T-helper 17 cell (primary cell): ENCODE results near the gene FCHSD1. TPM values are rescaled to one million over a fixed set of nuclear protein-coding genes. Genes with fewer than 3 reads are reported as not detected.

ENCODE experiments used
- ATAC-seq: fragments of 150-1000 bp; cut with Tn5 transposase; 2 replicates; pipeline ENCODE4 v1.10.0; 2021; ENCODE audit warnings: mild to moderate bottlenecking, moderate library complexity
- DNase-seq, 3 donors: peaks; one replicate each; pipeline versions ENCODE4 v3.0.0 to v3.0.0-alpha.2; 2020 to 2021
- H3K9me3 ChIP-seq: one replicate; pipeline ENCODE4 v1.7.0; 2013; ENCODE audit warnings: low read length, mild to moderate bottlenecking; ENCODE audit not compliant: control insufficient read depth, poor library complexity, severe bottlenecking
- H3K27ac Mint-ChIP-seq: one replicate; pipeline ENCODE4 v1.8.0; 2022; ENCODE audit warnings: mild to moderate bottlenecking, moderate library complexity, mixed read lengths
- H3K27me3 Mint-ChIP-seq: one replicate; pipeline ENCODE4 v1.8.0; 2022; ENCODE audit warnings: mixed read lengths
- H3K36me3 Mint-ChIP-seq: one replicate; pipeline ENCODE4 v1.8.0; 2022; ENCODE audit warnings: low read depth, mixed read lengths
- H3K4me1 Mint-ChIP-seq: one replicate; pipeline ENCODE4 v1.8.0; 2022; ENCODE audit warnings: mild to moderate bottlenecking, mixed read lengths
- H3K4me3 Mint-ChIP-seq: one replicate; pipeline ENCODE4 v1.8.0; 2022; ENCODE audit warnings: mild to moderate bottlenecking, moderate library complexity, mixed read lengths
- total RNA-seq, 4 donors: library from RNA in 2 of 4; stranded (reverse) in 2 of 4; gene quantifications; one replicate each; pipeline ENCODE4 v1.2.3 and lab custom pipeline; 2022 to 2026

FCHSD1 gene
- total RNA-seq: 10 to 100 TPM; 77.6 to 82.2 TPM
- total RNA-seq (lab: John Stamatoyannopoulos, UW): 131 to 133 reads per million in 2 donors

GRCh38 chr5:141650851-141651727 lies at the start of gene FCHSD1:
FCHSD1 (minus strand) TSS chr5:141651418; CDS start chr5:141651368, 50 bp downstream.
- DNase-seq: peak; percentile 52 to 77 (median 74)
- H3K9me3 ChIP-seq: no peaks in the 10 kb centered on the region
- peak; percentile 94 for ATAC-seq
- Mint-ChIP-seq H3K4me1 (peaks cover 46% of the 10 kb centered on the region), H3K27me3 (peaks cover 7% of the 10 kb centered on the region), H3K36me3 (peaks cover 5% of the 10 kb centered on the region), H3K27ac (peak within 1 kb of the TSS; percentile 85), H3K4me3 (peak within 1 kb of the TSS; percentile 88)

GRCh38 chr5:141697586-141697985 lies 46.4 kb upstream of the FCHSD1 start:
- H3K27ac Mint-ChIP-seq: no peak overlapping the region
- H3K4me1 Mint-ChIP-seq: peaks cover 25% of the 10 kb centered on the region
- no peaks in the 10 kb centered on the region for H3K9me3 ChIP-seq
- H3K36me3 Mint-ChIP-seq: peaks cover 4% of the 10 kb centered on the region
- ATAC-seq: no peak
- no peak for DNase-seq
- H3K4me3 Mint-ChIP-seq: no peak overlapping the region
- H3K27me3 Mint-ChIP-seq: peaks cover 34% of the 10 kb centered on the region

GRCh38 chr5:141696431-141696830 lies 45.2 kb upstream of the FCHSD1 start:
- no peak for ATAC-seq
- H3K27ac Mint-ChIP-seq: no peak overlapping the region
- no peak overlapping the region for H3K4me3 Mint-ChIP-seq
- peaks cover 4% of the 10 kb centered on the region for H3K36me3 Mint-ChIP-seq
- H3K4me1 Mint-ChIP-seq: peaks cover 26% of the 10 kb centered on the region
- H3K27me3 Mint-ChIP-seq: peaks cover 34% of the 10 kb centered on the region
- no peak for DNase-seq
- no peaks in the 10 kb centered on the region for H3K9me3 ChIP-seq

GRCh38 chr5:141695627-141696215 lies 44.5 kb upstream of the FCHSD1 start:
- H3K36me3 Mint-ChIP-seq: peaks cover 4% of the 10 kb centered on the region

GRCh38 chr5:141694479-141694878 lies 43.3 kb upstream of the FCHSD1 start:
- H3K27me3 Mint-ChIP-seq: peaks cover 32% of the 10 kb centered on the region
- peaks cover 2% of the 10 kb centered on the region for H3K36me3 Mint-ChIP-seq
- peak overlapping the region; percentile 59 for H3K4me3 Mint-ChIP-seq
- no peaks in the 10 kb centered on the region for H3K9me3 ChIP-seq
- no peak for ATAC-seq
- peak overlapping the region; percentile 92 for H3K27ac Mint-ChIP-seq
- DNase-seq: no peak
- H3K4me1 Mint-ChIP-seq: peaks cover 25% of the 10 kb centered on the region

More at GRCh38 chr5:141695627-141696215, 44.5 kb upstream of the FCHSD1 start:
- H3K4me1 Mint-ChIP-seq: peaks cover 25% of the 10 kb centered on the region
- no peak overlapping the region for H3K27ac Mint-ChIP-seq
- ATAC-seq: no peak
- no peak for DNase-seq
- H3K9me3 ChIP-seq: no peaks in the 10 kb centered on the region
- H3K27me3 Mint-ChIP-seq: peaks cover 34% of the 10 kb centered on the region
- no peak overlapping the region for H3K4me3 Mint-ChIP-seq

GRCh38 chr5:141692919-141693725 lies 41.9 kb upstream of the FCHSD1 start:
- Mint-ChIP-seq H3K27ac (peak overlapping the region; percentile 92), H3K4me1 (peaks cover 23% of the 10 kb centered on the region), H3K36me3 (no peaks in the 10 kb centered on the region), H3K4me3 (peak overlapping the region; percentile 89), H3K27me3 (peaks cover 29% of the 10 kb centered on the region)
- DNase-seq: peak; percentile 44 to 68 (median 47)
- ATAC-seq: peak; percentile 88
- no peaks in the 10 kb centered on the region for H3K9me3 ChIP-seq

GRCh38 chr5:141692533-141692888 lies 41.3 kb upstream of the FCHSD1 start:
- Mint-ChIP-seq H3K27me3 (peaks cover 27% of the 10 kb centered on the region), H3K4me3 (peak overlapping the region; percentile 89), H3K27ac (peak overlapping the region; percentile 92), H3K36me3 (no peaks in the 10 kb centered on the region), H3K4me1 (peaks cover 23% of the 10 kb centered on the region)
- H3K9me3 ChIP-seq: no peaks in the 10 kb centered on the region
- ATAC-seq (peak; percentile 7), DNase-seq (no peak)

GRCh38 chr5:141691867-141692532 lies 40.8 kb upstream of the FCHSD1 start:
- Mint-ChIP-seq H3K27ac (peak overlapping the region; percentile 92), H3K36me3 (no peaks in the 10 kb centered on the region), H3K4me3 (peak overlapping the region; percentile 89), H3K4me1 (peaks cover 23% of the 10 kb centered on the region), H3K27me3 (peaks cover 23% of the 10 kb centered on the region)
- no peaks in the 10 kb centered on the region for H3K9me3 ChIP-seq
- peak; percentile 75 for ATAC-seq
- DNase-seq: peak; percentile 76 to 86 (median 77)

GRCh38 chr5:141691286-141691866 lies 40.2 kb upstream of the FCHSD1 start:
- ATAC-seq (no peak), DNase-seq (no peak)
- H3K9me3 ChIP-seq: no peaks in the 10 kb centered on the region
- peaks cover 25% of the 10 kb centered on the region for H3K4me1 Mint-ChIP-seq
- H3K4me3 Mint-ChIP-seq: no peak overlapping the region
- no peak overlapping the region for H3K27ac Mint-ChIP-seq
- no peaks in the 10 kb centered on the region for H3K36me3 Mint-ChIP-seq
- H3K27me3 Mint-ChIP-seq: peaks cover 21% of the 10 kb centered on the region

GRCh38 chr5:141686648-141687416 lies 35.6 kb upstream of the FCHSD1 start:
- Mint-ChIP-seq H3K36me3 (no peaks in the 10 kb centered on the region), H3K27ac (no peak overlapping the region), H3K27me3 (peaks cover 19% of the 10 kb centered on the region)

GRCh38 chr5:141685591-141685990 lies 34.4 kb upstream of the FCHSD1 start:
- Mint-ChIP-seq H3K27me3 (peaks cover 19% of the 10 kb centered on the region), H3K4me1 (peaks cover 20% of the 10 kb centered on the region), H3K36me3 (no peaks in the 10 kb centered on the region), H3K27ac (peak overlapping the region; percentile 51), H3K4me3 (no peak overlapping the region)
- H3K9me3 ChIP-seq: no peaks in the 10 kb centered on the region
- no peak for DNase-seq
- no peak for ATAC-seq

More at GRCh38 chr5:141686648-141687416, 35.6 kb upstream of the FCHSD1 start:
- DNase-seq (no peak), ATAC-seq (no peak)
- Mint-ChIP-seq H3K4me1 (peaks cover 18% of the 10 kb centered on the region), H3K4me3 (peak overlapping the region; percentile 28)
- H3K9me3 ChIP-seq: no peaks in the 10 kb centered on the region
